Esophagus muscularis mucosa (tissue), 4 donors: ENCODE results near the gene MTM1. TPM values are rescaled to one million over a fixed set of nuclear protein-coding genes. Genes with fewer than 3 reads are reported as not detected.

ENCODE experiments used
- DNase-seq: peaks from one replicate; pipeline ENCODE4 v3.0.0-alpha.2; 2017; ENCODE audit errors: extremely low spot score
- H3K27ac ChIP-seq, 4 donors: fragments of 200-600 bp; sonication (generic); replicated peaks in 1 of 4; 1 replicate in 3 of 4; 2 replicates in 1 of 4; pipeline ENCODE4 v1.5.1; 2016 to 2019; ENCODE audit warnings: mild to moderate bottlenecking in 1 of 4
- H3K27me3 ChIP-seq, 4 donors: fragments of 200-600 bp; sonication (generic); one replicate each; pipeline versions ENCODE4 v1.5.1 to v1.6.0; 2016 to 2019
- H3K36me3 ChIP-seq, 4 donors: fragments of 200-600 bp; sonication (generic); one replicate each; pipeline ENCODE4 v1.5.1; 2016 to 2019
- H3K4me1 ChIP-seq, 4 donors: fragments of 200-600 bp; sonication (generic); one replicate each; pipeline ENCODE4 v1.5.1; 2016 to 2019
- H3K4me3 ChIP-seq, 4 donors: fragments of 200-600 bp; sonication (generic); 1 replicate in 2 of 4; 2 replicates in 2 of 4; pipeline ENCODE4 v1.5.1; 2016 to 2019; ENCODE audit warnings: mild to moderate bottlenecking in 4 of 4, moderate library complexity in 1 of 4
- H3K9me3 ChIP-seq, 4 donors: fragments of 200-600 bp; sonication (generic); 1 replicate in 3 of 4; 2 replicates in 1 of 4; pipeline ENCODE4 v1.5.1; 2016 to 2019
- EP300 ChIP-seq: sonication (generic); formaldehyde crosslinking; IDR thresholded peaks from one replicate; pipeline ENCODE4 v1.6.1; 2017; ENCODE audit warnings: antibody characterized with exemption
- POLR2A ChIP-seq: fragments of 450-650 bp; IDR thresholded peaks from one replicate; pipeline ENCODE4 v1.6.1; 2017; ENCODE audit warnings: antibody characterized with exemption, moderate library complexity, mild to moderate bottlenecking, low read depth
- POLR2AphosphoS5 ChIP-seq, 2 donors: sonication (generic); formaldehyde crosslinking; IDR thresholded peaks; one replicate each; pipeline ENCODE4 v1.6.1; 2017; ENCODE audit warnings: antibody characterized with exemption in 2 of 2
- WGBS: methylation state at CpG from one replicate; pipeline ENCODE4 v1.1.5; 2018; 5-methylcytosine and 5-hydroxymethylcytosine counted together
- intact Hi-C: fragments of 100-400 bp; cut with DNase I; formaldehyde crosslinking; loops from one replicate; pipeline ENCODE4 v1.15.1; 2023
- total RNA-seq, 4 donors: library from RNA; depleted of rRNA; stranded (reverse); fragments of >200 nt; gene quantifications; one replicate each; pipeline versions ENCODE4 v1.1.0 to v1.2.1, GENCODE V29; 2016
- TF ChIP-seq, protein P1 (sequence below), 3 experiments: fragments of 200-600 bp in 2 of 3; fragments of 450-650 bp in 1 of 3; sonication (generic) in 2 of 3; IDR thresholded peaks; one replicate each; pipeline ENCODE4 v1.5.1; 2017 to 2019; ENCODE audit warnings: antibody characterized with exemption in 3 of 3, mild to moderate bottlenecking in 2 of 3, moderate library complexity in 1 of 3

Gene MTM1
- total RNA-seq, 4 donors from 2014 or later: 7.9 to 15.5 (median 11.4) TPM

- intact Hi-C loops: no loop called here
Observed at GRCh38 chrX:150688911-150689451, 120.6 kb downstream of the MTM1 start.

GRCh38 chrX:150690126-150690525 is 121.7 kb downstream of the MTM1 start:
- H3K27me3 ChIP-seq: no peaks in the 10 kb centered on the region
- H3K4me1 ChIP-seq: peaks cover 4 to 18% (median 11%) of the 10 kb centered on the region in 4 donors
- no peak for TF ChIP-seq POLR2A
- no peak for TF ChIP-seq POLR2AphosphoS5 (IDR thresholded peaks at IDR 0.05)
- no peak for TF ChIP-seq EP300
- TF ChIP-seq, protein P1, sequence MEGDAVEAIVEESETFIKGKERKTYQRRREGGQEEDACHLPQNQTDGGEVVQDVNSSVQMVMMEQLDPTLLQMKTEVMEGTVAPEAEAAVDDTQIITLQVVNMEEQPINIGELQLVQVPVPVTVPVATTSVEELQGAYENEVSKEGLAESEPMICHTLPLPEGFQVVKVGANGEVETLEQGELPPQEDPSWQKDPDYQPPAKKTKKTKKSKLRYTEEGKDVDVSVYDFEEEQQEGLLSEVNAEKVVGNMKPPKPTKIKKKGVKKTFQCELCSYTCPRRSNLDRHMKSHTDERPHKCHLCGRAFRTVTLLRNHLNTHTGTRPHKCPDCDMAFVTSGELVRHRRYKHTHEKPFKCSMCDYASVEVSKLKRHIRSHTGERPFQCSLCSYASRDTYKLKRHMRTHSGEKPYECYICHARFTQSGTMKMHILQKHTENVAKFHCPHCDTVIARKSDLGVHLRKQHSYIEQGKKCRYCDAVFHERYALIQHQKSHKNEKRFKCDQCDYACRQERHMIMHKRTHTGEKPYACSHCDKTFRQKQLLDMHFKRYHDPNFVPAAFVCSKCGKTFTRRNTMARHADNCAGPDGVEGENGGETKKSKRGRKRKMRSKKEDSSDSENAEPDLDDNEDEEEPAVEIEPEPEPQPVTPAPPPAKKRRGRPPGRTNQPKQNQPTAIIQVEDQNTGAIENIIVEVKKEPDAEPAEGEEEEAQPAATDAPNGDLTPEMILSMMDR (IDR thresholded peaks at IDR 0.05): no peak
- H3K27ac ChIP-seq: no peak overlapping the region
- no peaks in the 10 kb centered on the region for H3K36me3 ChIP-seq
- peaks cover 0 to 9% (median 0%) of the 10 kb centered on the region in 4 donors for H3K9me3 ChIP-seq
- DNase-seq: no peak
- intact Hi-C loops: no loop called here
- H3K4me3 ChIP-seq: no peak overlapping the region

More at GRCh38 chrX:150688911-150689451, 120.6 kb downstream of the MTM1 start:
- Histone ChIP-seq H3K9me3 (peaks cover 0 to 9% (median 0%) of the 10 kb centered on the region in 4 donors), H3K4me3 (no peak overlapping the region), H3K27me3 (no peaks in the 10 kb centered on the region), H3K27ac (no peak overlapping the region), H3K36me3 (no peaks in the 10 kb centered on the region), H3K4me1 (peaks cover 0 to 7% (median 5%) of the 10 kb centered on the region in 4 donors)
- 63% methylated on average over 5 of the region's 5 CpGs for WGBS
- DNase-seq: no peak
- no peak for TF ChIP-seq EP300
- TF ChIP-seq, protein P1 (IDR thresholded peaks at IDR 0.05): no peak
- TF ChIP-seq POLR2AphosphoS5 (IDR thresholded peaks at IDR 0.05): no peak
- no peak for TF ChIP-seq POLR2A

DNA sequence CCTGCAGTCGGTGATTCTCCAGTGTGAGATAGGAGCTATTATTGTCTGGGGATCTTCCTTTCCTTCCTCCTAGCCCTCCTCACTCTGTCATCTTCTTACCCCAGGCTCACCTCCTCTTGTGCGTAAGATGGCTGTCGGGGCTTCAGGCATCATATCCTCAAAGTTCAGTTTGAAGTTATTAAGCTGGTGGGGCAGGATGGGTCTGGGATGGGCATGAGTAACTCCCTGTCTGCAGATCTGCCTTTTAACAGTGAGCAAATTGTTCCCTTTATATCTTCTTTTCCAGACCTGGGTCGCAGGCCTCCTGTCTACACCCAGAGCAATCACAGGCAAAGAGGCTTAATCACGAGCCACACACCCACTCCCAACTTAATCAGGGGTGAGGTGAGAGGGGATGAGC is 123.9 kb downstream of the MTM1 start:
- TF ChIP-seq EP300: no peak
- no peak for TF ChIP-seq POLR2AphosphoS5 (IDR thresholded peaks at IDR 0.05)
- no peak for TF ChIP-seq POLR2A
- TF ChIP-seq, protein P1 (IDR thresholded peaks at IDR 0.05): no peak
- no peak for DNase-seq
- Histone ChIP-seq H3K27me3 (no peaks in the 10 kb centered on the region), H3K4me3 (peak overlapping the region; percentile 60 to 69 (median 64)), H3K36me3 (no peaks in the 10 kb centered on the region), H3K27ac (peak overlapping the region; percentile 78 to 85 (median 82)), H3K4me1 (peaks cover 4 to 20% (median 16%) of the 10 kb centered on the region in 4 donors), H3K9me3 (peaks cover 0 to 9% (median 0%) of the 10 kb centered on the region in 4 donors)
- intact Hi-C loops: no loop called here
- WGBS: 61% methylated on average over 5 of the region's 5 CpGs

GRCh38 chrX:150692831-150693724 is 124.7 kb downstream of the MTM1 start, which contains the start of gene MTMR1:
MTMR1 (plus strand) TSS chrX:150693396; CDS start chrX:150693531, 135 bp downstream.
- Histone ChIP-seq H3K4me1 (peaks cover 4 to 20% (median 16%) of the 10 kb centered on the region in 4 donors), H3K9me3 (peaks cover 0 to 9% (median 0%) of the 10 kb centered on the region in 4 donors), H3K4me3 (peak within 1 kb of the TSS; percentile 60 to 69 (median 64)), H3K27me3 (no peaks in the 10 kb centered on the region), H3K27ac (peak within 1 kb of the TSS; percentile 78 to 85 (median 82)), H3K36me3 (no peaks in the 10 kb centered on the region)
- 24% methylated on average over 12 of the region's 92 CpGs for WGBS
- intact Hi-C loops: no loop called here
- DNase-seq: no peak
- TF ChIP-seq, protein P1 (IDR thresholded peaks at IDR 0.05): no peak
- TF ChIP-seq POLR2AphosphoS5 (IDR thresholded peaks at IDR 0.05): no peak
